WTC11 (cell line): Measurements from ENCODE around the gene SLC51B. TPM values are rescaled to one million over a fixed set of nuclear protein-coding genes. Genes with fewer than 3 reads are reported as not detected.

Experiments
- ATAC-seq: fragments of 200-7000 bp; cut with Tn5 transposase; 2 replicates; pipeline ENCODE4 v1.10.0; 2021; ENCODE audit warnings: mild to moderate bottlenecking, moderate library complexity
- CTCF ChIA-PET: fragments of 300-600 bp; sonication (Branson Sonifier 250); formaldehyde crosslinking; loops from one replicate; lab custom pipeline; 2021; ENCODE audit warnings: antibody characterized with exemption; lab: Charles Lee
- POLR2A ChIA-PET: fragments of 350-600 bp; sonication (Branson Sonifier 250); formaldehyde crosslinking; loops from one replicate; lab custom pipeline; 2021; ENCODE audit warnings: antibody characterized with exemption; lab: Charles Lee
- DNase-seq: peaks from one replicate; pipeline ENCODE4 v3.0.0; 2021; ENCODE audit warnings: low spot score
- H3K27ac Mint-ChIP-seq: 2 replicates; pipeline ENCODE4 v1.8.0; 2021; ENCODE audit warnings: mixed read lengths
- H3K27me3 Mint-ChIP-seq: 2 replicates; pipeline ENCODE4 v1.8.0; 2021; ENCODE audit warnings: low read depth, mild to moderate bottlenecking, moderate library complexity, mixed read lengths
- H3K36me3 Mint-ChIP-seq: 2 replicates; pipeline ENCODE4 v1.8.0; 2021; ENCODE audit warnings: mixed read lengths
- H3K4me1 Mint-ChIP-seq: 2 replicates; pipeline ENCODE4 v1.8.0; 2022; ENCODE audit warnings: mixed read lengths
- H3K4me3 Mint-ChIP-seq: 2 replicates; pipeline ENCODE4 v1.8.0; 2021; ENCODE audit warnings: mild to moderate bottlenecking, moderate library complexity, mixed read lengths
- H3K9me3 Mint-ChIP-seq: 2 replicates; pipeline ENCODE4 v1.8.0; 2021; ENCODE audit warnings: mixed read lengths
- ARID4B ChIP-seq: sonication (generic); formaldehyde crosslinking; IDR thresholded peaks from 2 replicates; pipeline ENCODE4 v1.8.0; 2023; ENCODE audit warnings: missing genetic modification reagents, mild to moderate bottlenecking, borderline replicate concordance
- E2F1 ChIP-seq: sonication (generic); formaldehyde crosslinking; IDR thresholded peaks from 2 replicates; pipeline ENCODE4 v1.8.0; 2022; ENCODE audit warnings: mild to moderate bottlenecking, missing genetic modification reagents
- EMX1 ChIP-seq: fragments of 250-450 bp; sonication (Bioruptor Pico); IDR thresholded peaks from 2 replicates; pipeline ENCODE4 v1.8.0; 2021; ENCODE audit warnings: mild to moderate bottlenecking
- GTF2I ChIP-seq: fragments of 250-450 bp; sonication (Bioruptor Pico); conservative IDR thresholded peaks from 2 replicates; pipeline ENCODE4 v1.4.0; 2021; ENCODE audit warnings: mild to moderate bottlenecking
- NR3C1 ChIP-seq: sonication (generic); formaldehyde crosslinking; conservative IDR thresholded peaks from 2 replicates; pipeline ENCODE4 v1.8.1; 2023; ENCODE audit warnings: low read depth, mild to moderate bottlenecking, missing genetic modification reagents
- USF2 ChIP-seq: sonication (generic); formaldehyde crosslinking; IDR thresholded peaks from 2 replicates; pipeline ENCODE4 v1.8.1; 2023; ENCODE audit warnings: mild to moderate bottlenecking, missing genetic modification reagents, moderate library complexity
- ZNF121 ChIP-seq: sonication (generic); formaldehyde crosslinking; IDR thresholded peaks from 2 replicates; pipeline ENCODE4 v1.8.0; 2023; ENCODE audit warnings: missing genetic modification reagents
- ZNF281 ChIP-seq: sonication (generic); formaldehyde crosslinking; IDR thresholded peaks from 2 replicates; pipeline ENCODE4 v1.8.0; 2023; ENCODE audit warnings: mild to moderate bottlenecking, missing genetic modification reagents
- ZNF396 ChIP-seq: fragments of 250-450 bp; sonication (Bioruptor Pico); IDR thresholded peaks from 2 replicates; pipeline ENCODE4 v1.8.0; 2021; ENCODE audit warnings: mild to moderate bottlenecking, moderate library complexity, borderline replicate concordance
- total RNA-seq: library from RNA; stranded (reverse); gene quantifications from 3 replicates; pipeline ENCODE4 v1.2.3, GENCODE V29; 2021
- TF ChIP-seq, protein P1 (sequence below): fragments of 250-450 bp; sonication (Bioruptor Pico); IDR thresholded peaks from 2 replicates; pipeline ENCODE4 v1.9.0; 2021; ENCODE audit warnings: mild to moderate bottlenecking, borderline replicate concordance
- TF ChIP-seq, protein P2 (sequence below): fragments of 250-450 bp; sonication (Bioruptor Pico); IDR thresholded peaks from 2 replicates; pipeline ENCODE4 v1.8.0; 2021; ENCODE audit warnings: mild to moderate bottlenecking
- TF ChIP-seq, protein P3 (sequence below): fragments of 250-450 bp; sonication (Bioruptor Pico); IDR thresholded peaks from 2 replicates; pipeline ENCODE4 v1.9.0; 2021; ENCODE audit warnings: moderate library complexity, mild to moderate bottlenecking, inconsistent platforms, borderline replicate concordance

The SLC51B gene
- total RNA-seq, 1 experiment from 2014 or later, result not detected

DNA sequence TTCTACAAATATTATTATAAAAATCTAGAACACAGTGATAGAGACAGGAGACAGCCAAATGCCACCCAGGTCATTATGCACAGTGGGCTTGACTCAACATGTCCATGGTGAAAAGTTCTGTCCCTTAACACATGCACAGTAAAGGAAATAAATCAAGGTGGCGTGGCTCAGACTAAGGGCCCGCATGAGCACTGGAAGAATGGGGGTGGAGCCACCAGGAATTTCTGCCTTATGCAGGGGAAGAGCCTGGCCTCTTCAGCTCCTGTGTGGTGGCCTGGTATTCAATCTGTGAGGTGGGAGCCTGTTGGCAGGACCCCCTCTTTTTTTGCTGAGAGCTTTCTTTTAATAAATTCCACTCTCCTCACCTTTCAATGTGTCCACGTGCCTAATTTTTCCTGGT is 38.3 kb upstream of the SLC51B start:
- Mint-ChIP-seq H3K27ac (0 out of 2 replicates have a peak overlapping the region, but pooled peaks have one; percentile 41), H3K36me3 (peaks cover 23% of the 10 kb centered on the region), H3K27me3 (no peaks in the 10 kb centered on the region), H3K9me3 (no peaks in the 10 kb centered on the region), H3K4me3 (no peak overlapping the region), H3K4me1 (peaks cover 5% of the 10 kb centered on the region)
- DNase-seq, result peak; percentile 31
- ChIA-PET POLR2A (no interaction called here), CTCF (interaction anchor here (1.0 kb wide), 1 partner anchor 51 kb away, joined by 3 read pairs; no protein-coding TSS in a partner anchor)
- no peak for TF ChIP-seq ZNF121 (CRISPR knock-in tag)
- TF ChIP-seq USF2 (CRISPR knock-in tag), result no peak
- TF ChIP-seq ZNF396 (CRISPR knock-in tag), result no peak
- no peak for TF ChIP-seq ARID4B (CRISPR knock-in tag)
- no peak for TF ChIP-seq NR3C1 (CRISPR knock-in tag)
- TF ChIP-seq, protein P1, sequence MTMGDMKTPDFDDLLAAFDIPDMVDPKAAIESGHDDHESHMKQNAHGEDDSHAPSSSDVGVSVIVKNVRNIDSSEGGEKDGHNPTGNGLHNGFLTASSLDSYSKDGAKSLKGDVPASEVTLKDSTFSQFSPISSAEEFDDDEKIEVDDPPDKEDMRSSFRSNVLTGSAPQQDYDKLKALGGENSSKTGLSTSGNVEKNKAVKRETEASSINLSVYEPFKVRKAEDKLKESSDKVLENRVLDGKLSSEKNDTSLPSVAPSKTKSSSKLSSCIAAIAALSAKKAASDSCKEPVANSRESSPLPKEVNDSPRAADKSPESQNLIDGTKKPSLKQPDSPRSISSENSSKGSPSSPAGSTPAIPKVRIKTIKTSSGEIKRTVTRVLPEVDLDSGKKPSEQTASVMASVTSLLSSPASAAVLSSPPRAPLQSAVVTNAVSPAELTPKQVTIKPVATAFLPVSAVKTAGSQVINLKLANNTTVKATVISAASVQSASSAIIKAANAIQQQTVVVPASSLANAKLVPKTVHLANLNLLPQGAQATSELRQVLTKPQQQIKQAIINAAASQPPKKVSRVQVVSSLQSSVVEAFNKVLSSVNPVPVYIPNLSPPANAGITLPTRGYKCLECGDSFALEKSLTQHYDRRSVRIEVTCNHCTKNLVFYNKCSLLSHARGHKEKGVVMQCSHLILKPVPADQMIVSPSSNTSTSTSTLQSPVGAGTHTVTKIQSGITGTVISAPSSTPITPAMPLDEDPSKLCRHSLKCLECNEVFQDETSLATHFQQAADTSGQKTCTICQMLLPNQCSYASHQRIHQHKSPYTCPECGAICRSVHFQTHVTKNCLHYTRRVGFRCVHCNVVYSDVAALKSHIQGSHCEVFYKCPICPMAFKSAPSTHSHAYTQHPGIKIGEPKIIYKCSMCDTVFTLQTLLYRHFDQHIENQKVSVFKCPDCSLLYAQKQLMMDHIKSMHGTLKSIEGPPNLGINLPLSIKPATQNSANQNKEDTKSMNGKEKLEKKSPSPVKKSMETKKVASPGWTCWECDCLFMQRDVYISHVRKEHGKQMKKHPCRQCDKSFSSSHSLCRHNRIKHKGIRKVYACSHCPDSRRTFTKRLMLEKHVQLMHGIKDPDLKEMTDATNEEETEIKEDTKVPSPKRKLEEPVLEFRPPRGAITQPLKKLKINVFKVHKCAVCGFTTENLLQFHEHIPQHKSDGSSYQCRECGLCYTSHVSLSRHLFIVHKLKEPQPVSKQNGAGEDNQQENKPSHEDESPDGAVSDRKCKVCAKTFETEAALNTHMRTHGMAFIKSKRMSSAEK (CRISPR knock-in tag), result no peak
- TF ChIP-seq, protein P2, sequence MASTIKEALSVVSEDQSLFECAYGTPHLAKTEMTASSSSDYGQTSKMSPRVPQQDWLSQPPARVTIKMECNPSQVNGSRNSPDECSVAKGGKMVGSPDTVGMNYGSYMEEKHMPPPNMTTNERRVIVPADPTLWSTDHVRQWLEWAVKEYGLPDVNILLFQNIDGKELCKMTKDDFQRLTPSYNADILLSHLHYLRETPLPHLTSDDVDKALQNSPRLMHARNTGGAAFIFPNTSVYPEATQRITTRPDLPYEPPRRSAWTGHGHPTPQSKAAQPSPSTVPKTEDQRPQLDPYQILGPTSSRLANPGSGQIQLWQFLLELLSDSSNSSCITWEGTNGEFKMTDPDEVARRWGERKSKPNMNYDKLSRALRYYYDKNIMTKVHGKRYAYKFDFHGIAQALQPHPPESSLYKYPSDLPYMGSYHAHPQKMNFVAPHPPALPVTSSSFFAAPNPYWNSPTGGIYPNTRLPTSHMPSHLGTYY (CRISPR knock-in tag), result no peak
- no peak for TF ChIP-seq ZNF281
- no peak for TF ChIP-seq EMX1 (CRISPR knock-in tag)
- no peak for TF ChIP-seq E2F1 (CRISPR knock-in tag)
- TF ChIP-seq, protein P3, sequence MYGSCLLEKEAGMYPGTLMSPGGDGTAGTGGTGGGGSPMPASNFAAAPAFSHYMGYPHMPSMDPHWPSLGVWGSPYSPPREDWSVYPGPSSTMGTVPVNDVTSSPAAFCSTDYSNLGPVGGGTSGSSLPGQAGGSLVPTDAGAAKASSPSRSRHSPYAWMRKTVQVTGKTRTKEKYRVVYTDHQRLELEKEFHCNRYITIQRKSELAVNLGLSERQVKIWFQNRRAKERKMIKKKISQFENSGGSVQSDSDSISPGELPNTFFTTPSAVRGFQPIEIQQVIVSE (CRISPR knock-in tag), result no peak
- no peak for TF ChIP-seq GTF2I (CRISPR knock-in tag)
- peak; percentile 75 for ATAC-seq
